ENCODE data around the gene AHNAK2. TPM values are rescaled to one million over a fixed set of nuclear protein-coding genes. Genes with fewer than 3 reads are reported as not detected.
A peak's percentile ranks its signal among the peaks of the same experiment; 100 is the strongest.
"Not testable (repeated sequence)": the region's sequence is repeated elsewhere in the genome, so short reads cannot be mapped to it uniquely, and the experiment has no call there.

The AHNAK2 gene
- polyA plus RNA-seq (ENCODE audit: insufficient read length in 4 of 4), result 1 to 10 TPM; 1.3 to 2.1 (median 1.8) TPM

- DNase-seq (ENCODE audit: low read depth in 4 of 4, low spot score in 3 of 4), result no peak
Observed at GRCh38 chr14:104977681-104978653, at the start of gene AHNAK2. Gene AHNAK2, minus strand, starts transcription at chr14:104978374. Its CDS starts 137 bp downstream, at chr14:104978237.

- not testable (repeated sequence) for DNase-seq (ENCODE audit: low read depth in 4 of 4, low spot score in 3 of 4)
Observed at GRCh38 chr14:105027718-105028117, 49.5 kb upstream of the AHNAK2 start.

- DNase-seq (ENCODE audit: low read depth in 4 of 4, low spot score in 3 of 4), result no peak
Observed at GRCh38 chr14:105026802-105027563, 48.8 kb upstream of the AHNAK2 start.

- DNase-seq (ENCODE audit: low read depth in 4 of 4, low spot score in 3 of 4), result no peak
Observed at GRCh38 chr14:105026033-105026785, 48.0 kb upstream of the AHNAK2 start.

GRCh38 chr14:105025429-105025828 is 47.3 kb upstream of the AHNAK2 start:
- no peak for DNase-seq (ENCODE audit: low read depth in 4 of 4, low spot score in 3 of 4)

GRCh38 chr14:105023791-105024480 is 45.8 kb upstream of the AHNAK2 start:
- no peak for DNase-seq (ENCODE audit: low read depth in 4 of 4, low spot score in 3 of 4)

GRCh38 chr14:105023144-105023543 is 45.0 kb upstream of the AHNAK2 start:
- DNase-seq (ENCODE audit: low read depth in 4 of 4, low spot score in 3 of 4), result no peak

GRCh38 chr14:105022276-105022670 is 44.1 kb upstream of the AHNAK2 start:
- DNase-seq (ENCODE audit: low read depth in 4 of 4, low spot score in 3 of 4), result no peak

- DNase-seq (ENCODE audit: low read depth in 4 of 4, low spot score in 3 of 4), result peak in 3 of 4 donors; percentile 41 to 47 (median 44)
Observed at GRCh38 chr14:105021656-105022275, 43.6 kb upstream of the AHNAK2 start.

- peak; percentile 91 to 96 (median 94) for DNase-seq (ENCODE audit: low read depth in 4 of 4, low spot score in 3 of 4)
Observed at GRCh38 chr14:105020815-105021655, 42.9 kb upstream of the AHNAK2 start, which contains the start of gene CDCA4. Gene CDCA4, minus strand, starts transcription at chr14:105021083. Its CDS starts 9,154 bp downstream, at chr14:105011929.

- peak in 1 of 4 donors; percentile 44 for DNase-seq (ENCODE audit: low read depth in 4 of 4, low spot score in 3 of 4)
Observed at GRCh38 chr14:105019861-105020814, 42.0 kb upstream of the AHNAK2 start.

- no peak for DNase-seq (ENCODE audit: low read depth in 4 of 4, low spot score in 3 of 4)
Observed at GRCh38 chr14:105018414-105018813, 40.2 kb upstream of the AHNAK2 start.

- DNase-seq (ENCODE audit: low read depth in 4 of 4, low spot score in 3 of 4), result no peak
Observed at GRCh38 chr14:105015905-105016304, 37.7 kb upstream of the AHNAK2 start.

GRCh38 chr14:105015242-105015641 is 37.1 kb upstream of the AHNAK2 start:
- DNase-seq (ENCODE audit: low read depth in 4 of 4, low spot score in 3 of 4), result no peak

- no peak for DNase-seq (ENCODE audit: low read depth in 4 of 4, low spot score in 3 of 4)
Observed at GRCh38 chr14:105014631-105015030, 36.5 kb upstream of the AHNAK2 start.

GRCh38 chr14:105014032-105014431 is 35.9 kb upstream of the AHNAK2 start:
- DNase-seq (ENCODE audit: low read depth in 4 of 4, low spot score in 3 of 4), result no peak

- no peak for DNase-seq (ENCODE audit: low read depth in 4 of 4, low spot score in 3 of 4)
Observed at GRCh38 chr14:105013150-105013785, 35.1 kb upstream of the AHNAK2 start.
